Hepatocyte (in vitro differentiated cells): ENCODE results near the gene GNG12. TPM values are rescaled to one million over a fixed set of nuclear protein-coding genes. Genes with fewer than 3 reads are reported as not detected.

Experiments
- DNase-seq: peaks from one replicate; pipeline ENCODE4 v3.0.0-alpha.2; 2016; ENCODE audit warnings: low spot score
- H2AFZ ChIP-seq: fragments of 200-600 bp; sonication (generic); 2 replicates; pipeline ENCODE4 v1.6.0; 2016; ENCODE audit warnings: antibody characterized with exemption, mild to moderate bottlenecking
- H3K27ac ChIP-seq: fragments of 200-600 bp; sonication (generic); 2 replicates; pipeline ENCODE4 v1.5.1; 2016; ENCODE audit warnings: mild to moderate bottlenecking
- H3K27me3 ChIP-seq: fragments of 200-600 bp; sonication (generic); 2 replicates; pipeline ENCODE4 v1.6.1; 2016
- H3K36me3 ChIP-seq: fragments of 200-600 bp; sonication (generic); replicated peaks from 2 replicates; pipeline ENCODE4 v1.5.1; 2016; ENCODE audit warnings: low read depth; ENCODE audit not compliant: insufficient read depth
- H3K4me1 ChIP-seq: fragments of 200-600 bp; sonication (generic); 2 replicates; pipeline ENCODE4 v1.5.1; 2016; ENCODE audit warnings: mild to moderate bottlenecking, moderate library complexity; ENCODE audit not compliant: insufficient read depth
- H3K4me2 ChIP-seq: fragments of 200-600 bp; sonication (generic); 2 replicates; pipeline ENCODE4 v1.6.0; 2016
- H3K4me3 ChIP-seq: fragments of 200-600 bp; sonication (generic); 2 replicates; pipeline ENCODE4 v1.5.1; 2016; ENCODE audit warnings: mild to moderate bottlenecking
- H3K79me2 ChIP-seq: fragments of 200-600 bp; sonication (generic); 2 replicates; pipeline ENCODE4 v1.6.0; 2017; ENCODE audit warnings: mild to moderate bottlenecking
- H3K9me2 ChIP-seq: fragments of 200-600 bp; sonication (generic); replicated peaks from 2 replicates; pipeline ENCODE4 v1.6.0; 2017; ENCODE audit warnings: mild to moderate bottlenecking; ENCODE audit not compliant: insufficient read depth
- H3K9me3 ChIP-seq: fragments of 200-600 bp; sonication (generic); 2 replicates; pipeline ENCODE4 v1.5.1; 2016; ENCODE audit warnings: low read depth, mild to moderate bottlenecking
- H4K20me1 ChIP-seq: fragments of 200-600 bp; sonication (generic); 2 replicates; pipeline ENCODE4 v1.6.0; 2016; ENCODE audit warnings: mild to moderate bottlenecking; ENCODE audit not compliant: insufficient read depth, poor library complexity, severe bottlenecking
- CTCF ChIP-seq: fragments of 200-600 bp; sonication (generic); IDR thresholded peaks from 2 replicates; pipeline ENCODE4 v1.5.1; 2016; ENCODE audit warnings: antibody characterized with exemption, mild to moderate bottlenecking; ENCODE audit not compliant: poor library complexity
- EZH2 ChIP-seq: fragments of 200-600 bp; sonication (generic); IDR thresholded peaks from 2 replicates; pipeline ENCODE4 v1.6.1; 2016; ENCODE audit warnings: antibody characterized with exemption, mild to moderate bottlenecking, borderline replicate concordance
- EZH2phosphoT487 ChIP-seq: fragments of 200-600 bp; sonication (generic); IDR thresholded peaks from one replicate; pipeline ENCODE4 v1.6.1; 2018; ENCODE audit warnings: antibody characterized with exemption, mild to moderate bottlenecking, low read depth, moderate library complexity; ENCODE audit not compliant: unreplicated experiment, severe bottlenecking
- WGBS: methylation state at CpG from one replicate; pipeline ENCODE4 v1.1.6; 2016; ENCODE audit warnings: low lambda C conversion rate; ENCODE audit errors: missing lambda C conversion rate; 5-methylcytosine and 5-hydroxymethylcytosine counted together
- polyA plus RNA-seq: library from polyadenylated mRNA; unstranded; fragments of >200 nt; fragmentation: Nextera tagmentation; extraction: Ambion mirVana; gene quantifications from 2 replicates; pipeline ENCODE4 v1.2.1, GENCODE V29; 2016
- total RNA-seq: library from RNA; depleted of rRNA; stranded (reverse); fragments of >200 nt; gene quantifications from 2 replicates; pipeline ENCODE4 v1.2.3, GENCODE V29; 2014

Gene GNG12
- total and polyA plus RNA-seq, 2 experiments from 2014 or later = 49.6 to 108 TPM

DNA sequence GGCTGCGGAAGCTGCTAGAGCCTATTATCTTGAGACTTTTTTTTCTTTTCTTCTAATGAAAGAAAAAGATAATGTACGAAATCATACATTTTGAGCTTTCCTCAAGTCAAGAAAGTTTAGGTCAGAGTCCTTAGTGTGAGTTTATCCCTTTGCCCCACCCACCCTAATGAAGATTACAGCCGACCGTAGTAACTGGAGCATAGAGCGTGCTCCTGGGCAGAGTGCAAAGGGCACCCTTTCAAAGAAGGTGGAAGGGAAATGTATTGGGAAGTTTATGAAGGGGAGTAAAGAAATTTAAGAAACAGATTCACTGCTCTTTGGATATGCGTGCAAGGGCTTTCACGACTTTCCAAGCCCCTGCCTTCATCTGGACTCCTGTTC is 17.2 kb downstream of the GNG12 start:
- H4K20me1 ChIP-seq = no peaks in the 10 kb centered on the region
- no peaks in the 10 kb centered on the region for H3K27me3 ChIP-seq
- 69% methylated on average over 7 of the region's 7 CpGs for WGBS
- H3K79me2 ChIP-seq = peaks cover 77% of the 10 kb centered on the region
- peaks cover 49% of the 10 kb centered on the region for H3K4me1 ChIP-seq
- TF ChIP-seq CTCF (no peak), EZH2 (no peak), EZH2phosphoT487 (no peak)
- no peaks in the 10 kb centered on the region for H3K9me3 ChIP-seq
- no peak overlapping the region for H3K4me3 ChIP-seq
- H2AFZ ChIP-seq = no peak overlapping the region
- peak; percentile 55 for DNase-seq
- peak overlapping the region; percentile 62 for H3K4me2 ChIP-seq
- H3K36me3 ChIP-seq = no peaks in the 10 kb centered on the region
- no peaks in the 10 kb centered on the region for H3K9me2 ChIP-seq
- H3K27ac ChIP-seq = peak overlapping the region; percentile 94

- peak overlapping the region; percentile 62 for H3K4me2 ChIP-seq
- peak overlapping the region; percentile 94 for H3K27ac ChIP-seq
- WGBS = 73% methylated on average over 17 of the region's 17 CpGs
- H4K20me1 ChIP-seq = no peaks in the 10 kb centered on the region
- H3K27me3 ChIP-seq = no peaks in the 10 kb centered on the region
- peaks cover 49% of the 10 kb centered on the region for H3K4me1 ChIP-seq
- DNase-seq = peak; percentile 75
- H3K36me3 ChIP-seq = no peaks in the 10 kb centered on the region
- no peaks in the 10 kb centered on the region for H3K9me2 ChIP-seq
- H3K9me3 ChIP-seq = no peaks in the 10 kb centered on the region
- no peak overlapping the region for H2AFZ ChIP-seq
- TF ChIP-seq EZH2phosphoT487 = no peak
- no peak for TF ChIP-seq EZH2
- TF ChIP-seq CTCF = no peak
- H3K4me3 ChIP-seq = no peak overlapping the region
- peaks cover 77% of the 10 kb centered on the region for H3K79me2 ChIP-seq
Measured at GRCh38 chr1:67815303-67816094, 17.8 kb downstream of the GNG12 start.

DNA sequence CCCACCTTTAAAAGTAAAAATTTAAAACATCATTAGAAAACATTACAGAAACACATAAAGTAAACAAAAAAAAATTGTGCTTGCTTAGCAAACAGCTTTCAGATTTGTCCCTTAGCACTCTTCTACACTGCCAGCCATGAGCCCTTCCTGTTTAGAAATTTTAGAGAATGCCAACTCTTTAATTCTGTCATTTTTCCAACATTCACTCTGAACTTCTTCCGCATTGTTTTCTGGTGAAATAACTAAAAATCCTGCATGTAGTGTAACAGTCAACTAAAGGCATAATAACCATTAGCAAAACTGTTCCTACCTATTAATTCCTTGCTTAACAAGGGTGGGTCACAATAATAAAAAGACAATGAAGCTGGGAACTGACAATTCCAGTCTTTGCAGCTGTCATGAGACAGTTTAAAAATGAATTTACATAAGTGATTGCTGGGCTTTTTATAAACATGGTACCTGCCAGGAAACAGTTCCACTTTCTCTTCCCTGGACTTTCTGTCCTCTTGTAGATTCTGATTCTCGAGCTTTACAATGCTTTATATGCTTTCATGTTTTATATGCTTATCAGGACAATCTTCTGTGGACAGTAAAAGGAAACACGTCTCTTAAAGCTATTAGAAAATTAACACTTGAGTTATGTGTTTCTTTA is 19.0 kb downstream of the GNG12 start:
- TF ChIP-seq CTCF (no peak), EZH2 (no peak), EZH2phosphoT487 (no peak)
- no peaks in the 10 kb centered on the region for H3K9me3 ChIP-seq
- no peak overlapping the region for H3K4me3 ChIP-seq
- no peaks in the 10 kb centered on the region for H3K9me2 ChIP-seq
- H3K4me2 ChIP-seq = peak overlapping the region; percentile 62
- H2AFZ ChIP-seq = no peak overlapping the region
- no peaks in the 10 kb centered on the region for H3K27me3 ChIP-seq
- DNase-seq = no peak
- H4K20me1 ChIP-seq = no peaks in the 10 kb centered on the region
- no peaks in the 10 kb centered on the region for H3K36me3 ChIP-seq
- peaks cover 45% of the 10 kb centered on the region for H3K4me1 ChIP-seq
- peak overlapping the region; percentile 94 for H3K27ac ChIP-seq
- WGBS = 48% methylated on average over 3 of the region's 3 CpGs
- peaks cover 77% of the 10 kb centered on the region for H3K79me2 ChIP-seq
